Activated T-helper 1 cell treated with anti-CD3 and anti-CD28 coated beads, Interleukin-12 subunit alpha, Interleukin-12 subunit beta, Interleukin-2, Interleukin-4 antibody, amounts not matched to agents 30 ng/mL and 10 ng/mL and 1 ng/mL, durations not matched to agents 14 hours and 24 hours and 36 hours (primary cell): ENCODE data around the gene ADGRB3. TPM values are rescaled to one million over a fixed set of nuclear protein-coding genes. Genes with fewer than 3 reads are reported as not detected.
"Not testable (repeated sequence)": the region's sequence is repeated elsewhere in the genome, so short reads cannot be mapped to it uniquely, and the experiment has no call there.

Source experiments
- DNase-seq: peaks from one replicate; pipeline ENCODE4 v3.0.0; 2021; ENCODE audit warnings: low spot score
- H3K27ac Mint-ChIP-seq: one replicate; pipeline ENCODE4 v1.8.0; 2021; ENCODE audit warnings: mild to moderate bottlenecking, mixed read lengths
- H3K27me3 Mint-ChIP-seq: one replicate; pipeline ENCODE4 v1.8.0; 2022; ENCODE audit warnings: mild to moderate bottlenecking, moderate library complexity, mixed read lengths; ENCODE audit not compliant: insufficient read depth
- H3K36me3 Mint-ChIP-seq: one replicate; pipeline ENCODE4 v1.8.0; 2021; ENCODE audit warnings: low read depth, mixed read lengths
- H3K4me1 Mint-ChIP-seq: one replicate; pipeline ENCODE4 v1.8.0; 2021; ENCODE audit warnings: low read depth, mixed read lengths
- H3K4me3 Mint-ChIP-seq: one replicate; pipeline ENCODE4 v1.8.0; 2021; ENCODE audit warnings: mild to moderate bottlenecking, moderate library complexity, mixed read lengths
- H3K9me3 Mint-ChIP-seq: one replicate; pipeline ENCODE4 v1.8.0; 2021; ENCODE audit warnings: mixed read lengths
- intact Hi-C: fragments of 100-400 bp; cut with micrococcal nuclease; formaldehyde crosslinking; loops from one replicate; pipeline ENCODE4 v1.15.1; 2024
- total RNA-seq: library from RNA; stranded (reverse); gene quantifications from 2 replicates; pipeline ENCODE4 v1.2.3, GENCODE V29; 2022

ADGRB3 gene
- total RNA-seq, 1 donor from 2014 or later: not detected

- intact Hi-C loops: no loop called here
- Mint-ChIP-seq H3K9me3 (no peaks in the 10 kb centered on the region), H3K4me1 (no peaks in the 10 kb centered on the region), H3K36me3 (no peaks in the 10 kb centered on the region), H3K4me3 (no peak overlapping the region), H3K27ac (no peak overlapping the region), H3K27me3 (peaks cover 3% of the 10 kb centered on the region)
- DNase-seq: no peak
Measured at GRCh38 chr6:68758559-68758958, 123.5 kb downstream of the ADGRB3 start.

DNA sequence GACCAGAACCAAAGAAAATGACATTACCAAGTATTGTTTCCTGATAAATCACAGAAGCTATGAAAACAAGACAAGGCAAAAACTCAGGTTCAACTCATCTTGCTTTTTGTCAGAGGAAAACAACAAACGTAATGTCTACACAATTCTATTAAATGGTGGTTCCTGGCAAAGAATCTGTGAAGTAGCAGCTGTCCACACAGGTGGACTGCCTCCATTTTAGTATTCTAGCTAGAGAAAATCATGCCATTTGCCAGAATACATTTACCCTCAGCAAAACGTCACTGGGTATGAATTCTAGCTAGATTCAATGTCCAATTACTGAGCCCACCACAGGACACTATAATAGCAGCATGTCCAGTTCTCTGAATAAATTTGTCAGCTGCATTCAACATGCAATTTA is 125.4 kb downstream of the ADGRB3 start:
- intact Hi-C loops: no loop called here
- Mint-ChIP-seq H3K27me3 (peaks cover under 1% of the 10 kb centered on the region), H3K4me1 (no peaks in the 10 kb centered on the region), H3K9me3 (no peaks in the 10 kb centered on the region), H3K36me3 (no peaks in the 10 kb centered on the region), H3K27ac (no peak overlapping the region), H3K4me3 (no peak overlapping the region)
- no peak for DNase-seq

DNA sequence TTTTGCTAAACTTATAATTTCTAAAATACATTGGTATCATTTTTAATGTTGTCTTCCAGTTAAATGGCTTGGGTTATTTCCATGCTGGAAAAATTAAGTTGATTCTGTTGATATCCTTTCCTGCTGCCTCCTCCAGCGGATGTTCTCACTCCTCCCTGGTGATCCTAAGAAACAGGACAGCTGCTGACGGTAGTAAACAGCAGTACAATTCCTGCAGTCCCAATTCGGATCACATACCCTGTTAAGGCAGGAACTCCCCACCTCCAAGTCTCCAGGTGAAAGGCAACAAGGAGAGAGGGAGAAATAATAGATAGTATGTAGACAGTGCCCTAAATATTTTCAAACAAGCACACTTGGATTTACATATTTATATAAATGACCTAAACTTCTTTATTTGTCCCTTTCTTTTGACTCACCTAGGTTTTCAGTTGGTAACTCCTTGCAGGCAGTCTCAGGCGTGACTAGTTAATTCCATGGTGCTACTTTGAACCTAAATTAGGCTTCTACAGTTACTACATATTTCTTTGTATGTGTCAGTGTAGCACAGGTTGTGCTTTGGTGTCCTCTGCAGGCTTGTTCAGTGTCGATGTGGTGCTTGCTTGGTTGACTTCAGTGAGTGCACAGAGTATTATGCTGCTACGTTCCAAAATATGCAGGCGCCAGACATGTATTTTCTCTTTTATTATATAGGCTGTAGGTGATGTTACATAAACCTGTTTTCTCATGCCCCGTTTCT is 126.0 kb downstream of the ADGRB3 start:
- no peak overlapping the region for H3K27ac Mint-ChIP-seq
- H3K27me3 Mint-ChIP-seq: no peaks in the 10 kb centered on the region

DNA sequence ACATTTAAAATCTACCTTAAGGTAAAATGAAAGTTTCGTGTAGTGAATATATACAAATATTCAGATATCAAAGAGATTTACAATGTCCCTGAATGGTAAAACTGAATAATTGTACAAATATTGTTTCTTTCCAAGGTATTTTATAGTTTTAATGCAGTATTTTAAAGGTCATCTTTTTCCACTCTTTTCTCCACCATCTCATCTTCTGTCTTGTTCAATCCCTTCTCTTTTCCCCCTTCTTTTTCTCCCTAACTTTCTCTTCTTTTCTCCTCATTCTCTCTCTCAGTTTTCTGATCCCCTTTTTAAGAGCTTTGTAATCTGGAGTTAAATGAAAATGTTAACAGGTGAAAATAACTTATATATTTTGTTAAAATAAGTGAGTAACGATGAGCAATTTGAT is 126.9 kb downstream of the ADGRB3 start:
- no peak overlapping the region for H3K4me3 Mint-ChIP-seq
- no peak for DNase-seq
- intact Hi-C loops: no loop called here
- no peak overlapping the region for H3K27ac Mint-ChIP-seq
- no peaks in the 10 kb centered on the region for H3K4me1 Mint-ChIP-seq
- H3K27me3 Mint-ChIP-seq: no peaks in the 10 kb centered on the region
- H3K9me3 Mint-ChIP-seq: no peaks in the 10 kb centered on the region
- H3K36me3 Mint-ChIP-seq: no peaks in the 10 kb centered on the region

More for the DNA sequence above, 126.0 kb downstream of the ADGRB3 start:
- no peak for DNase-seq
- Mint-ChIP-seq H3K4me3 (no peak overlapping the region), H3K36me3 (no peaks in the 10 kb centered on the region), H3K4me1 (no peaks in the 10 kb centered on the region), H3K9me3 (no peaks in the 10 kb centered on the region)
- intact Hi-C loops: no loop called here

DNA sequence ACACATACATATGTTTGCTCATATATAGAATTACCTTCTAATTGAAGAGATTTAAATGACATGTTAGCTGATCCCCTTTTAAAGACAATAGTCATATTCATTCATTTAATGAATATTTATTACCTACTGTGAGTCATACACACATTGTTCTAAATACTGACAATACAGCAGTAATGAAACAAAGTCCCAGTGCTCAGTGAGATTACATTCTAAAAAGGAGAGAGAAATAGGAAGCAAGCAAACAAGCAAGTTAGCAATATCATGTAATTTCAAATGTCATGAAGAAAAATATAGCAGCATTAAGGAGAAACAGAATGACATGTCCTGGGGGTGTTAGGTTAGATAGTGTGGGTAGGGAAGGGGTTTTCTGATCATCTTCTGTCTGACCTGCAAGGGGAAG is 136.3 kb downstream of the ADGRB3 start:
- Mint-ChIP-seq H3K27ac (no peak overlapping the region), H3K9me3 (no peaks in the 10 kb centered on the region), H3K4me1 (no peaks in the 10 kb centered on the region), H3K36me3 (no peaks in the 10 kb centered on the region), H3K27me3 (no peaks in the 10 kb centered on the region), H3K4me3 (no peak overlapping the region)
- intact Hi-C loops: no loop called here
- DNase-seq: no peak

DNA sequence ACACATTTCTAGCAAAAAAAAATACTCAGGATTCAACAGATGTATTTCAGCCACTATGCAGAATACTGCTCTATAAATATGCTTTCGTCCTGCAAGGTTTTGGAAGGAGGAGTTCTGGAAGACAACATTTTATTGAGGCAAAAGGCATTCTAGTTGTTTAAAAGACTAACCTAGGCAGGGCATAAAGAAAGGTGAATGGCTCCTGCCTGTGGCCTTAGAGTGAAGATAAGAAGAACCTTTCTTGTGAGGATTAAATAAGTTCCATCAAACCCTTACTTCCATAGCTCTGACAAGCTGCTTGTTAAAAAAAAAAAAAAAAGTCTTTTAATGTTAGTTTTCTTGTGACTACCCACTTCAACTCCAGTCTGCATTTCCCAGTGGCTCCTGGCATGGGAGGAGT is 139.8 kb downstream of the ADGRB3 start:
- intact Hi-C loops: no loop called here
- no peaks in the 10 kb centered on the region for H3K4me1 Mint-ChIP-seq
- no peaks in the 10 kb centered on the region for H3K27me3 Mint-ChIP-seq
- DNase-seq: no peak
- H3K36me3 Mint-ChIP-seq: no peaks in the 10 kb centered on the region
- H3K4me3 Mint-ChIP-seq: no peak overlapping the region
- no peak overlapping the region for H3K27ac Mint-ChIP-seq
- no peaks in the 10 kb centered on the region for H3K9me3 Mint-ChIP-seq

DNA sequence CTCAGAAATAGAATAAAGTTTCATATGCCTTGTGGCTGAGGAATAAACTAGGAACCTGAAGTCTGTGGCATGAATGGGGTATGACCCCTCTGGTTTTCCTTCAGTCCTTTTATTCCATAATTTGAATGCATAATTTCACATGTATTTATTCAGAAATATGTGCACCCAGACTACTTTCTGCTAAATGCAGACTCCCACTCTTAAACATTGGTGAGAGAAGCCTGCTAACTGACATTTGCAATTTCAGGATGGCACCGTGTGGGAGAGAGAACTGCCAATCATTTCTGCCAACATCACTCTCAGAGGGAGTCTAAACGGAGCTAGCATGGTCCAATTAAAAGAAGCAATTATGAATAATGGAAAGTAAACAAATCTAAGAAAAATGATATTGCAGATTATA is 141.3 kb downstream of the ADGRB3 start:
- Mint-ChIP-seq H3K4me3 (no peak overlapping the region), H3K4me1 (no peaks in the 10 kb centered on the region), H3K36me3 (no peaks in the 10 kb centered on the region), H3K27me3 (no peaks in the 10 kb centered on the region), H3K27ac (no peak overlapping the region), H3K9me3 (no peaks in the 10 kb centered on the region)
- no peak for DNase-seq
- intact Hi-C loops: no loop called here

- no peak overlapping the region for H3K27ac Mint-ChIP-seq
- H3K36me3 Mint-ChIP-seq: no peaks in the 10 kb centered on the region
- no peaks in the 10 kb centered on the region for H3K9me3 Mint-ChIP-seq
- no peaks in the 10 kb centered on the region for H3K27me3 Mint-ChIP-seq
- intact Hi-C loops: no loop called here
- H3K4me1 Mint-ChIP-seq: no peaks in the 10 kb centered on the region
- H3K4me3 Mint-ChIP-seq: no peak overlapping the region
- no peak for DNase-seq
Measured at GRCh38 chr6:68777956-68778355, 142.9 kb downstream of the ADGRB3 start.

- no peaks in the 10 kb centered on the region for H3K36me3 Mint-ChIP-seq
- no peaks in the 10 kb centered on the region for H3K4me1 Mint-ChIP-seq
- H3K4me3 Mint-ChIP-seq: no peak overlapping the region
- H3K9me3 Mint-ChIP-seq: no peaks in the 10 kb centered on the region
- intact Hi-C loops: no loop called here
- no peak overlapping the region for H3K27ac Mint-ChIP-seq
- no peaks in the 10 kb centered on the region for H3K27me3 Mint-ChIP-seq
- no peak for DNase-seq
Measured at GRCh38 chr6:68778356-68779020, 143.4 kb downstream of the ADGRB3 start.

DNA sequence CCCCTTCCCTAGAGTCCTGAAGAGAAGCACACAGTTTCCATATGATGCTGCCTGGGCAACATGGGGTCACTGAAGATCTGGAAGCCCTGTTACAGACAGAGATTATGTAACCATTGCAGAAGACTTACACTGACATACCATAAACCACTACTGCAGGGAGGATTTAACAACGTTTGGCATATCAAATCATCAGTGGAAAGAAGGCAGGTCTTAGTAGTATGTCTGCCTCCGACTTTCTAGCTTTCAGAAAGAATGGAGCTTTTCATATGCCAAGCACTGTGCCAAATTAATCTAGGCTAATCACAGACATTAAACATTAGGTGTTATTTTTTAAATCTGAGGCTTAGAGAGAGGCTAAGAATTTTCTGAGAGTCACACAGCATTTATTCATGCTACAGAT is 144.3 kb downstream of the ADGRB3 start:
- no peak for DNase-seq
- Mint-ChIP-seq H3K9me3 (no peaks in the 10 kb centered on the region), H3K4me3 (no peak overlapping the region), H3K27ac (no peak overlapping the region), H3K36me3 (no peaks in the 10 kb centered on the region), H3K4me1 (no peaks in the 10 kb centered on the region), H3K27me3 (no peaks in the 10 kb centered on the region)
- intact Hi-C loops: no loop called here

DNA sequence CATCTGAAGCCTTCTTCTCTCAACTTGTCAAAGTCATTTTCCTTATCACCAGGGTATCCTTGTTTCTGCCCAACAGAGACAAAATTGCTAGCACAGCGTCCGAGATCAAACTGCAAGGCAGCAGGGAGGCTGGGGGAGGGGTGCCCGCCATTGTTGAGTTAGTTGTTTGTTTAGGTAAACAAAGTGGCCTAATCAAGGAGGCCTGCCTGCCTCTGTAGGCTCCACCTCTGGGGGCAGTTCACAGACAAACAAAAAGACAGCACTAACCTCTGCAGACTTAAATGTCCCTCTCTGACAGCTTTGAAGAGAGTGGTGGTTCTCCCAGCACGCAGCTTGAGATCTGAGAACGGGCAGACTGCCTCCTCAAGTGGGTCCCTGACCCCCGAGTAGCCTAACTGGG is 155.0 kb downstream of the ADGRB3 start:
- H3K36me3 Mint-ChIP-seq, H3K27me3 Mint-ChIP-seq, H3K4me3 Mint-ChIP-seq, intact Hi-C loops, H3K4me1 Mint-ChIP-seq, H3K27ac Mint-ChIP-seq, H3K9me3 Mint-ChIP-seq, DNase-seq: not testable (repeated sequence)

DNA sequence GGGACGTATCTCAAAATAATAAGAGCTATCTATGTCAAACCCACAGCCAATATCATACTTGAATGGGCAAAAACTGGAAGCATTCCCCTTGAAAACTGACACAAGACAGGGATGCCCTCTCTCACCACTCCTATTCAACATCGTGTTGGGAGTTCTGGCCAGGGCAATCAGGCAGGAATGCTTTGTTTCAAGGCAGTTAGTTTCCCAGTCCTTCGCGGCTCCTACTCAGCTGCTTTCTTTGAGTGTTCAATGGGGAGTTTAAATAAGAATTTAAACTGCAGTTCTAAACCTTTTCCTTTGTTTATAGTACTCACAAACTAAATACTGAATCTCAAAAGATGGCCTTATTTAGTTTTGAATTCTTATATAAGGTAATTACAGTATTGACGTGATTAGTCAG is 179.9 kb downstream of the ADGRB3 start:
- H3K4me1 Mint-ChIP-seq, H3K36me3 Mint-ChIP-seq, H3K27ac Mint-ChIP-seq, H3K9me3 Mint-ChIP-seq, intact Hi-C loops, H3K4me3 Mint-ChIP-seq, DNase-seq, H3K27me3 Mint-ChIP-seq: not testable (repeated sequence)

- intact Hi-C loops: no loop called here
- no peaks in the 10 kb centered on the region for H3K27me3 Mint-ChIP-seq
- H3K27ac Mint-ChIP-seq: no peak overlapping the region
- H3K4me1 Mint-ChIP-seq: no peaks in the 10 kb centered on the region
- H3K36me3 Mint-ChIP-seq: no peaks in the 10 kb centered on the region
- H3K9me3 Mint-ChIP-seq: no peaks in the 10 kb centered on the region
- DNase-seq: no peak
- no peak overlapping the region for H3K4me3 Mint-ChIP-seq
Measured at GRCh38 chr6:68826501-68826900, 191.4 kb downstream of the ADGRB3 start.

GRCh38 chr6:68834551-68834950 is 199.5 kb downstream of the ADGRB3 start:
- H3K9me3 Mint-ChIP-seq: no peaks in the 10 kb centered on the region
- no peak overlapping the region for H3K27ac Mint-ChIP-seq
- no peak for DNase-seq
- H3K27me3 Mint-ChIP-seq: no peaks in the 10 kb centered on the region
- no peak overlapping the region for H3K4me3 Mint-ChIP-seq
- H3K36me3 Mint-ChIP-seq: no peaks in the 10 kb centered on the region
- no peaks in the 10 kb centered on the region for H3K4me1 Mint-ChIP-seq
- intact Hi-C loops: no loop called here
